Stimulated activated CD4-positive, alpha-beta T cell treated with anti-CD3 and anti-CD28 coated beads, Interleukin-15, amount 100 ng/mL, for 1 hour (primary cell): ENCODE data around the gene TRMT10A.

ENCODE experiments used
- DNase-seq, 2 donors: peaks; one replicate each; pipeline ENCODE4 v3.0.0-alpha.2; 2020; ENCODE audit warnings: low read depth in 1 of 2, low spot score in 1 of 2

The TRMT10A gene

GRCh38 chr4:99563310-99564186, at the start of gene TRMT10A:
TSS of gene TRMT10A (minus strand) at chr4:99564039. CDS start at chr4:99559338, 4,701 bp downstream.
- DNase-seq = peak; percentile 84 to 88

- DNase-seq = no peak
These were observed 48.9 kb upstream of the TRMT10A start for GRCh38 chr4:99612704-99613103.

GRCh38 chr4:99612281-99612680, 48.4 kb upstream of the TRMT10A start:
- no peak for DNase-seq

GRCh38 chr4:99610605-99611175, 46.9 kb upstream of the TRMT10A start:
- DNase-seq = no peak

- no peak for DNase-seq
These were observed 44.6 kb upstream of the TRMT10A start for GRCh38 chr4:99608417-99608816.

- no peak for DNase-seq
These were observed 42.9 kb upstream of the TRMT10A start for GRCh38 chr4:99606716-99607115.

- no peak for DNase-seq
These were observed 31.0 kb upstream of the TRMT10A start for GRCh38 chr4:99594818-99595217.

GRCh38 chr4:99593781-99594641, 30.2 kb upstream of the TRMT10A start:
- DNase-seq = no peak

- DNase-seq = no peak
These were observed 27.9 kb upstream of the TRMT10A start for GRCh38 chr4:99591757-99592156.

- no peak for DNase-seq
These were observed 24.0 kb upstream of the TRMT10A start for GRCh38 chr4:99587803-99588202.

GRCh38 chr4:99587309-99587708, 23.5 kb upstream of the TRMT10A start:
- no peak for DNase-seq

GRCh38 chr4:99586797-99587196, 23.0 kb upstream of the TRMT10A start:
- no peak for DNase-seq

- DNase-seq = no peak
These were observed 22.5 kb upstream of the TRMT10A start for GRCh38 chr4:99586322-99586721.

- no peak for DNase-seq
These were observed 21.7 kb upstream of the TRMT10A start for GRCh38 chr4:99585516-99585915.

GRCh38 chr4:99578714-99579113, 14.9 kb upstream of the TRMT10A start:
- DNase-seq = no peak

GRCh38 chr4:99574530-99575324, 10.9 kb upstream of the TRMT10A start, which contains the start of gene MTTP:
TSS of gene MTTP (plus strand) at chr4:99574824. CDS start at chr4:99574910, 86 bp downstream.
- DNase-seq = no peak

GRCh38 chr4:99573735-99574368, 10.0 kb upstream of the TRMT10A start:
- no peak for DNase-seq

- DNase-seq = no peak
These were observed 8.8 kb upstream of the TRMT10A start for GRCh38 chr4:99572527-99573240.

GRCh38 chr4:99571883-99572282, 8.0 kb upstream of the TRMT10A start:
- DNase-seq = no peak

GRCh38 chr4:99564921-99565320, 1.1 kb upstream of the TRMT10A start:
- no peak for DNase-seq
